Mesendoderm (in vitro differentiated cells): ENCODE measurements around the gene MRM2.

ENCODE experiments used
- DNase-seq: peaks from one replicate; pipeline ENCODE4 v3.0.0; 2013
- H2AK5ac ChIP-seq: 2 replicates; pipeline ENCODE4 v1.6.1; 2013; ENCODE audit warnings: low read length, inconsistent platforms
- H2BK120ac ChIP-seq: 2 replicates; pipeline ENCODE4 v1.6.1; 2013; ENCODE audit warnings: low read depth, mild to moderate bottlenecking, low read length, moderate library complexity, mixed read lengths
- H2BK15ac ChIP-seq: replicated peaks from 2 replicates; pipeline ENCODE4 v1.6.1; 2013; ENCODE audit warnings: low read depth, mild to moderate bottlenecking, moderate library complexity
- H2BK5ac ChIP-seq: 2 replicates; pipeline ENCODE4 v1.6.1; 2013; ENCODE audit warnings: low read length, inconsistent platforms
- H3K18ac ChIP-seq: 2 replicates; pipeline ENCODE4 v1.6.1; 2013; ENCODE audit warnings: mild to moderate bottlenecking, low read length, mixed read lengths
- H3K23ac ChIP-seq: one replicate; pipeline ENCODE4 v1.6.1; 2013; ENCODE audit warnings: low read length
- H3K27ac ChIP-seq: 2 replicates; pipeline ENCODE4 v1.5.1; 2013; ENCODE audit warnings: low read depth, mild to moderate bottlenecking, inconsistent platforms, low read length, moderate library complexity
- H3K27me3 ChIP-seq: 2 replicates; pipeline ENCODE4 v1.6.1; 2013; ENCODE audit warnings: low read length, control low read depth, mild to moderate bottlenecking, inconsistent platforms; ENCODE audit not compliant: insufficient read depth, poor library complexity
- H3K36me3 ChIP-seq: 2 replicates; pipeline ENCODE4 v1.6.1; 2013; ENCODE audit warnings: low read length, inconsistent platforms; ENCODE audit not compliant: control insufficient read depth, insufficient read depth
- H3K4ac ChIP-seq: one replicate; pipeline ENCODE4 v1.6.1; 2013; ENCODE audit warnings: low read depth, mild to moderate bottlenecking, low read length, moderate library complexity
- H3K4me1 ChIP-seq: 2 replicates; pipeline ENCODE4 v1.6.1; 2013; ENCODE audit warnings: low read depth, low read length, inconsistent platforms; ENCODE audit not compliant: control insufficient read depth
- H3K4me2 ChIP-seq: 2 replicates; pipeline ENCODE4 v1.6.1; 2013; ENCODE audit warnings: low read length
- H3K4me3 ChIP-seq: 2 replicates; pipeline ENCODE4 v1.5.1; 2013; ENCODE audit warnings: mild to moderate bottlenecking, low read length
- H3K56ac ChIP-seq: one replicate; pipeline ENCODE4 v1.6.1; 2013; ENCODE audit warnings: low read length
- H3K79me1 ChIP-seq: 2 replicates; pipeline ENCODE4 v1.6.1; 2013; ENCODE audit warnings: low read length, inconsistent platforms
- H3K79me2 ChIP-seq: 2 replicates; pipeline ENCODE4 v1.6.1; 2013; ENCODE audit warnings: mild to moderate bottlenecking, low read length; ENCODE audit not compliant: control insufficient read depth, insufficient read depth
- H3K9ac ChIP-seq: 2 replicates; pipeline ENCODE4 v1.6.1; 2013; ENCODE audit warnings: low read length, inconsistent platforms
- H4K5ac ChIP-seq: one replicate; pipeline ENCODE4 v1.6.1; 2013; ENCODE audit warnings: low read length
- H4K8ac ChIP-seq: one replicate; pipeline ENCODE4 v1.6.1; 2013; ENCODE audit warnings: low read depth, mild to moderate bottlenecking, control low read depth, low read length, moderate library complexity
- WGBS: extraction: QIAGEN DNeasy Blood & Tissue Kit; methylation state at CpG from one replicate; pipeline ENCODE4 v1.1.7; 2013; ENCODE audit warnings: low lambda C conversion rate, missing lambda C conversion rate; ENCODE audit not compliant: insufficient coverage; ENCODE audit errors: extremely low coverage; 5-methylcytosine and 5-hydroxymethylcytosine counted together

The MRM2 gene

DNA sequence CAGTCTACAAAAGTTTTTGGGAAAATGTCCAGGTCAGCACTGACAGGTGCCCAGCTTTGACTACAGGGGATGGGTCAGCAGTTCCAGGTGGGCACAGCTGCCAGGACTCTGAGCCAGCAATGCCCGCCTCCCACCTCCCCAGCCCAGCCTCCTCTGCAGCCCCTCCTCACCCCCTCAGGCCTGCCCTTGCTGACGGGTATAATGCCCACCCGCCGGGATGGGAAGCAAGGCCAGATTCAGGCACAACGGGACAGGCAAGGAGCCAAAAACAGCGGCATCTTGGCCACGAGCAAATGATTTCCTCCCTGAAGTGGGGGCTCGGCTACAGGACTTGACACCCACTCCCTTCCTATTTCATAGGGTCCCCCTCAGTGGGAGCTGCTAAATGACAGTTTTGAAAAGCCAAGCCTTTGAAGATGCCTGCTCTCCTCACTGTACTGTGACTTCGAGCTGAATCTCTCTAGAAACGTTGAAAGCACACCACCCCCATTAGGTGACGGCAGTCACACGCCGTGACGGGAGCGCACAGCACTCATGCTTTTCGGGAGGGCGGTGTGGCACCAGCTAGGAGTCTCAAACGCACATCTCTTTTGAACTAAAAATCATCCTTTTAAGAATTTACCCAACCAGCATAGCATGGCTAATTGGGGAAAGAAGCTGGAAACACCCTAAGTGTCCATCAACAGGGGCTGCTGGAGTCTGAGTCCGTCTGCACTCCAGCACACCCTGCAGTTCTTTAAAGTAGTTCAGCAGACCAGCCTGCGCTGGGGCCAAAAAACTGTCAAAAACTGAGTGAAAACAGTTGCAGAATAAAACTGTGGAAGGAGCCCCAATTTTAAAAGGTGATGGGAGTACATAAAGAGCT lies 38.9 kb downstream of the MRM2 start:
- DNase-seq = no peak
- no CpG with 5 or more reads among the region's 20 CpGs for WGBS
- Histone ChIP-seq H3K9ac (no peak overlapping the region), H3K18ac (no peak overlapping the region), H3K4me1 (no peaks in the 10 kb centered on the region), H3K23ac (no peak overlapping the region), H2BK5ac (no peak overlapping the region), H3K36me3 (peaks cover 6% of the 10 kb centered on the region), H4K8ac (no peak overlapping the region), H3K79me1 (no peaks in the 10 kb centered on the region), H3K79me2 (no peaks in the 10 kb centered on the region), H2BK120ac (no peak overlapping the region), H3K27me3 (no peaks in the 10 kb centered on the region), H3K27ac (no peak overlapping the region), H4K5ac (no peak overlapping the region), H3K56ac (no peak overlapping the region), H3K4ac (no peak overlapping the region), H3K4me2 (no peak overlapping the region), H2BK15ac (no peak overlapping the region), H2AK5ac (no peak overlapping the region), H3K4me3 (no peak overlapping the region)

DNA sequence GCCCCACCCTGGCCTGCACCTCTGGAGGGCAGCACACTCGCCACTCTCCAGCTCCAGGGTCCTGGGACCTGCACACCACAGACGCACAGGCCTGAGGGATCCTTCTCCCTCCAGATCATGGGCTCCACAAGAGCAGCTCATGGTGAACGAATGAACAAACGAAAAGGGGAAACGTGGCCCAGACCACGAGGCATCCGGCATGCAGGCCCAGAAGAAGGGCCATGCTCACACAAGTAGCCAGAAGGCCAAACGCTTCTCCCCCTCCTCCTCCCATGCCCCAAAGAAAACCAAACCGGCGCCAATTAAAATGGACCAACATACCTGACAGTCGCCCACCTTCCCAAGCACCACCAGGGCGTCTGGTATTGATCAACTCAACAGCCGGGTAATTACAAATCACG lies 39.6 kb downstream of the MRM2 start:
- Histone ChIP-seq H3K4ac (no peak overlapping the region), H3K27me3 (no peaks in the 10 kb centered on the region), H3K9ac (no peak overlapping the region), H3K18ac (no peak overlapping the region), H4K5ac (no peak overlapping the region), H2BK5ac (no peak overlapping the region), H2BK120ac (no peak overlapping the region), H2BK15ac (no peak overlapping the region), H4K8ac (no peak overlapping the region), H3K27ac (no peak overlapping the region), H3K79me1 (no peaks in the 10 kb centered on the region), H3K23ac (no peak overlapping the region), H3K79me2 (no peaks in the 10 kb centered on the region), H3K4me2 (no peak overlapping the region), H3K4me3 (no peak overlapping the region), H2AK5ac (no peak overlapping the region), H3K56ac (no peak overlapping the region), H3K36me3 (peaks cover 3% of the 10 kb centered on the region), H3K4me1 (no peaks in the 10 kb centered on the region)
- no CpG with 5 or more reads among the region's 14 CpGs for WGBS
- no peak for DNase-seq

DNA sequence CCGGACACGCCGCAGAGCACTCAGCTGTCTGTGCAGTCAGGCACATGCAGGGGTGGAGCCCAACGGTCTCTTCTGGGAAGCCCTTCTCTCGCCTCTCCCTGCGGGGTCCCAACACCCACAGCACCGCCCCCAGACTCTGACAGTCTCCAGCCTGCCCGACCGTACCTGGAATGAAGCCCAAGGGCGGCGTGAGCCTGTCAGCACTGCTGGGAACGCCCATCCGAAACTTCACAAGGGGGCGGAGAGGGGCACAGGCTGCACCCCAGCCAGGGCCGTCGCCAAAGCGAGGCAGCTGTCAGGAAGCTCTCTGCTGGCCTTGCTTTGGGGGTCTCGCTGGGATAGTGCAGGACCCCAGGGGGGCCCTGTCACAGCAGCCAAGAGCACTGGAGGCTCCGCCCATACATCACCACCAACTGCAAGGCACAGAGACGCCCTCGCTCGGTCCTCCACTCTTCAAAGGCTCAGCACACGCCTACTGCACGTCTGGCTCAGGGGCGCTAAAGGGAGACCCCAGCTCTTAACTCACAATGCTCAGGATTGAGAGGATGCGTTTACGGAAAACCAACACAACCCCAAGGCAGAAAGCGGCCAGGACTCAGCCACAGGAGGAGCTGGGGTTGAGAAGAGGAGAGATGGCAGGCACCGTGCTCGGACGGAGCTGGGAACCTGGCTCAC lies 40.2 kb downstream of the MRM2 start:
- no CpG with 5 or more reads among the region's 31 CpGs for WGBS
- H3K27ac ChIP-seq = no peak overlapping the region
- H2AK5ac ChIP-seq = no peak overlapping the region
- no peak for DNase-seq
- no peaks in the 10 kb centered on the region for H3K27me3 ChIP-seq
- peaks cover 2% of the 10 kb centered on the region for H3K79me1 ChIP-seq
- H3K4me2 ChIP-seq = no peak overlapping the region
- H2BK5ac ChIP-seq = no peak overlapping the region
- H3K79me2 ChIP-seq = no peaks in the 10 kb centered on the region
- no peak overlapping the region for H4K5ac ChIP-seq
- H3K18ac ChIP-seq = no peak overlapping the region
- no peaks in the 10 kb centered on the region for H3K4me1 ChIP-seq
- H3K56ac ChIP-seq = no peak overlapping the region
- H3K36me3 ChIP-seq = peaks cover 3% of the 10 kb centered on the region
- no peak overlapping the region for H3K9ac ChIP-seq
- H3K23ac ChIP-seq = no peak overlapping the region
- no peak overlapping the region for H2BK15ac ChIP-seq
- H4K8ac ChIP-seq = no peak overlapping the region
- no peak overlapping the region for H3K4me3 ChIP-seq
- H2BK120ac ChIP-seq = no peak overlapping the region
- no peak overlapping the region for H3K4ac ChIP-seq

DNA sequence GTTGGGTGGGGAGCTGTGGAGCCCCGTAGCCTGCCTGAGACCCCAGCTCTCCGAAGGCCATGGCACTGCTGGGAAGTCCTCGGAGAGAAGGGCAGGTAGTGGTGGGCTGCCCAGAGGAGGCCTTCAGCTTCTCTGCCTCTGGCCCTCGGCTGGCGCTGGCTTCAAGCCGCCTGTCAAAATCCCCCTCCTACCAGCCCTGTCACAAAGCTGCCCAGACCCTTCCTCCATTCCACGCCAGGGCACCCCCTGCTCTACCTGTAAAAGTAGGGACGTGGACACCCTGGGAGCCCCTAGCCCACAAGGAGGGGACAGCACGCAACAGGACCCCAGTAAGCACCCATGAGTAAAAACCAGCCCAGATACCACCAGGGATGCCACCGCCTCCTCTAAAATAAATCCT lies 40.9 kb downstream of the MRM2 start:
- Histone ChIP-seq H3K18ac (no peak overlapping the region), H4K5ac (no peak overlapping the region), H2AK5ac (no peak overlapping the region), H3K79me1 (peaks cover 2% of the 10 kb centered on the region), H3K27me3 (no peaks in the 10 kb centered on the region), H2BK5ac (no peak overlapping the region), H3K4me3 (no peak overlapping the region), H3K4me2 (no peak overlapping the region), H3K9ac (no peak overlapping the region), H3K79me2 (no peaks in the 10 kb centered on the region), H3K4ac (no peak overlapping the region), H3K23ac (no peak overlapping the region), H4K8ac (no peak overlapping the region), H3K56ac (no peak overlapping the region), H3K27ac (no peak overlapping the region), H2BK15ac (no peak overlapping the region), H3K4me1 (no peaks in the 10 kb centered on the region), H3K36me3 (peaks cover 5% of the 10 kb centered on the region), H2BK120ac (no peak overlapping the region)
- WGBS = no CpG with 5 or more reads among the region's 10 CpGs
- DNase-seq = no peak

DNA sequence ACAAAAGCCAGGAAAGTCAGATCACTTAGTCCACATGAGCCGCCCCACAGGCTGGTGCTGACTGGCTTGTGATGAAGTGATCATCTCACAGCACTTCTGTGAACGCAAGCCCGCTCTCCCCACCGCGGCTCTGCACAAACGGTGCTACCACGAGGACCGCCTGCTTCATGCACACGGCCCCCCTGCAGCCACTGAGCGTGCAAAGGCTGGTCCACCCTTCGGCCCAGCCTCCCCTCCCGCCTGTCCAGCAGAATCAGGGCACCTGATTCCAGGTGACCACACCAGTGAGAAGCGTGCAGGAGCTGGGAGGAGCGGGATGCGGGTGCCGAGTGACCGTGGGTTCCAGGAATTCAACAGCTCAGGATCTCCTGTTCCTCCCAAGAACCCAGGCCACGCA lies 41.4 kb downstream of the MRM2 start:
- no peak overlapping the region for H2BK15ac ChIP-seq
- H2BK120ac ChIP-seq = no peak overlapping the region
- no peak overlapping the region for H3K27ac ChIP-seq
- no peak overlapping the region for H3K9ac ChIP-seq
- H3K18ac ChIP-seq = no peak overlapping the region
- H3K4me1 ChIP-seq = no peaks in the 10 kb centered on the region
- H3K79me2 ChIP-seq = no peaks in the 10 kb centered on the region
- no peak overlapping the region for H3K4ac ChIP-seq
- H3K36me3 ChIP-seq = peaks cover 9% of the 10 kb centered on the region
- H3K56ac ChIP-seq = no peak overlapping the region
- WGBS = no CpG with 5 or more reads among the region's 18 CpGs
- H3K27me3 ChIP-seq = no peaks in the 10 kb centered on the region
- no peak overlapping the region for H3K4me3 ChIP-seq
- peaks cover 2% of the 10 kb centered on the region for H3K79me1 ChIP-seq
- no peak overlapping the region for H3K4me2 ChIP-seq
- no peak overlapping the region for H2AK5ac ChIP-seq
- H2BK5ac ChIP-seq = no peak overlapping the region
- no peak overlapping the region for H4K5ac ChIP-seq
- no peak overlapping the region for H3K23ac ChIP-seq
- H4K8ac ChIP-seq = no peak overlapping the region
- DNase-seq = no peak
